ENCODE results near the gene MMRN2.

GRCh38 chr10:86971232-86971991, 14.0 kb upstream of the MMRN2 start:
- TF ChIP-seq CTCF (IDR thresholded peaks at IDR 0.05) (no peak), USF2 (CRISPR knock-in tag; IDR thresholded peaks at IDR 0.05) (peak; percentile 27), TEAD4 (CRISPR knock-in tag; IDR thresholded peaks at IDR 0.05) (no peak), ZNF263 (CRISPR knock-in tag; IDR thresholded peaks at IDR 0.05; ENCODE audit: low read depth) (no peak), ZNF138 (CRISPR knock-in tag; conservative IDR thresholded peaks at IDR 0.05) (no peak), NFE2L1 (CRISPR knock-in tag; IDR thresholded peaks at IDR 0.05) (no peak), CBFB (CRISPR knock-in tag; IDR thresholded peaks at IDR 0.05; ENCODE audit: low read depth) (no peak), GTF2I (CRISPR knock-in tag; conservative IDR thresholded peaks at IDR 0.05) (no peak), SP1 (CRISPR knock-in tag; conservative IDR thresholded peaks at IDR 0.05) (peak; percentile 64; the same call in 1 of the 2 replicates), CDX4 (CRISPR knock-in tag; IDR thresholded peaks at IDR 0.05; ENCODE audit: borderline replicate concordance) (no peak), NFYB (CRISPR knock-in tag; conservative IDR thresholded peaks at IDR 0.05; ENCODE audit: low read depth) (no peak), ZNF532 (CRISPR knock-in tag; IDR thresholded peaks at IDR 0.05; ENCODE audit: borderline replicate concordance) (no peak)
- TF ChIP-seq, protein P1, sequence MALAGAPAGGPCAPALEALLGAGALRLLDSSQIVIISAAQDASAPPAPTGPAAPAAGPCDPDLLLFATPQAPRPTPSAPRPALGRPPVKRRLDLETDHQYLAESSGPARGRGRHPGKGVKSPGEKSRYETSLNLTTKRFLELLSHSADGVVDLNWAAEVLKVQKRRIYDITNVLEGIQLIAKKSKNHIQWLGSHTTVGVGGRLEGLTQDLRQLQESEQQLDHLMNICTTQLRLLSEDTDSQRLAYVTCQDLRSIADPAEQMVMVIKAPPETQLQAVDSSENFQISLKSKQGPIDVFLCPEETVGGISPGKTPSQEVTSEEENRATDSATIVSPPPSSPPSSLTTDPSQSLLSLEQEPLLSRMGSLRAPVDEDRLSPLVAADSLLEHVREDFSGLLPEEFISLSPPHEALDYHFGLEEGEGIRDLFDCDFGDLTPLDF (CRISPR knock-in tag; IDR thresholded peaks at IDR 0.05) = no peak
